DMS 273 treated with DMSO at 0.1 percent for 48 hours (cell line): ENCODE measurements around the gene ADPRH.
"Not testable (repeated sequence)": the region's sequence is repeated elsewhere in the genome, so short reads cannot be mapped to it uniquely, and the experiment has no call there.

Experiments used
- DNase-seq: peaks from one replicate; lab custom pipeline; 2025; lab: John Stamatoyannopoulos, UW

The ADPRH gene

DNA sequence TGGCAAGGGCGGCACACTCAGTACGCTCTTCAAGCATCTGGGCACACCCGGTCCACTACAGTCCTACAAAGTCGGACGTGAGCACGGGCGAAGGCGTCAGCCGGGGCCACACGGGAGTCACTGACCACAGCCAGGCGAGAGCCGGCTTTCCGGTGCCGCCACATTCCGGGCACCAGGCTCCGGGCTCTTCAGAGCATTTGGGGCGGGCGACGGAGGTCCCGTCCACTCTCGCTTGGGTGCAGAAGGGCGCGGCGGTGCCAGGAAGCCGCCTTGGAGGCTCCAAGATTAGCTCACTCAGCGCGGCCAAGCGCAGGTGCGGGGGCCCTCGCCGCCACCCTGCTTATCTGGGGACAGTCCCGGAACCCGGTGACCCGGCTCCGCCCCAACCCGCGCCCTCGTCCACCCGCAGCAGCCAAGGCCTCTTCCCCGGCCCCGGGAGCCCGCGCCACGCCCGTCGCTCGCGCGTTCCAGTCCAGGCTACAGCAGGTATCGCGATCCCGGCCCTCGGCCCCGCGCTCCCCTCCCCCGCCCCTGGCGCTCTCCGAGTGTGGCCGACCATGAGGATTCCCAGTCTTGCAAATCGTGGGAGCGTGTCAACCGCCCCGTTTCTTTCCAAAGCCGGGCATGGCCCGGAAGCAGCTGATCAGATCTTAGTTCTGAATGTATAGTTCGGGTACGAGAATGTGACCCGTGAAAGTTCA lies at the start of gene ADPRH:
TSS of gene ADPRH (plus strand) at position 127 of the 701 bp plus-strand sequence. CDS start 2,678 bp downstream, outside the sequence.
- no peak for DNase-seq

DNA sequence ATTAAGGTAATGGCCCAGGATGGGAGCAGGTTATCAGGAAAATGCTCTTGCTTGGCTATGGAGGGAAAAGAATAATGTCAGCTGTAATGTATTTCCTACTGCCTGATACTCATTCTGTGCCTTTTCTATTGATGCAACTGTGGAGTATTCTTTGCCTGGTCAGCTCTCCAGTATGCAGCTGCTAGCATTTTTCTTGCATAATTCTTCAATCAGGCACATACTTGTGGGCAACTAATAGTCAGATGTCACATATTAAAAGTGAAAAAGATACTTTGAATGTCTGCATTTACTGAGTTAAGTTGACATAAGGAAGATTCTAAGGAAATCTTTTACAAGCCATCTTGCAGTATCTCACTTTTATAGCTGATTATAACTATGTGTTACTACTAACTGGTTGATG lies 49.4 kb upstream of the ADPRH start:
- no peak for DNase-seq

DNA sequence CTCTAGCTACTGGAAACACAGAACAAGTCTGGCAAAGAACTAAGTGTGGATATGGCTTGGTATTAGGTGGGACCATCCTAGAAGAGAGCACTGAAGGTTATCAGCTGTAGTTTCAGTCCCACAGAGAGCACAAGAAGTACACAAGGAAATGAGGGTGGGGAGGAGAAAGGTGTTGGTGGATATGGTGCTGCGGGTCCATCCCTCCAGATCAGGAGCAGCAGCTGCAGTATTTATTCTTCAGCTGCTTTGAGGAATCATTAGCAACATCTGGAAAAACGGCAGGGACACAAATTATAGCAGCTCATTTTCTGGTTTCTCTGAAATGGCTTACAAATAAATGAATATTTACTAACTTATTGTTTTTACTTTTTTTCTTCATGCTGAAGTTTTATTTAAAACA lies 48.8 kb upstream of the ADPRH start:
- DNase-seq = no peak

- no peak for DNase-seq
Measured at GRCh38 chr3:119531151-119531550, 48.1 kb upstream of the ADPRH start.

GRCh38 chr3:119534296-119534695 lies 45.0 kb upstream of the ADPRH start:
- DNase-seq = no peak

DNA sequence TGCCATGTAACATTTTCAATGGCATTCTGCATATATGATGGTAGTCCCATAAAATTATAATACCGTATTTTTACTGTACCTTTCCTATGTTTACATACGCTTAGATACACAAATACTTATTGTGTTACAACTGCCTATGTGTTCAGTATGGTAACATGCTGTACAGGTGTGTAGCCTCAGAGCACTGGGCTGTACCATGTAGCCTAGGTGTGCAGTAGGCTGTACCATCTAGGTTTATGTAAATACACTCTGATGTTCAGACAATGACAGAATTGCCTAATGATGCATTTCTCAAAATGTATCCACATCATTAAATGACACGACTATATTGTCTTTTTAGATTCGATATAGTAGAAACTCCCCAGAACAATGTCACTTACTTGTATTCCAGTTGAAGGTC lies 42.5 kb upstream of the ADPRH start:
- DNase-seq = no peak

- DNase-seq = no peak
Measured at GRCh38 chr3:119538772-119539171, 40.5 kb upstream of the ADPRH start.

DNA sequence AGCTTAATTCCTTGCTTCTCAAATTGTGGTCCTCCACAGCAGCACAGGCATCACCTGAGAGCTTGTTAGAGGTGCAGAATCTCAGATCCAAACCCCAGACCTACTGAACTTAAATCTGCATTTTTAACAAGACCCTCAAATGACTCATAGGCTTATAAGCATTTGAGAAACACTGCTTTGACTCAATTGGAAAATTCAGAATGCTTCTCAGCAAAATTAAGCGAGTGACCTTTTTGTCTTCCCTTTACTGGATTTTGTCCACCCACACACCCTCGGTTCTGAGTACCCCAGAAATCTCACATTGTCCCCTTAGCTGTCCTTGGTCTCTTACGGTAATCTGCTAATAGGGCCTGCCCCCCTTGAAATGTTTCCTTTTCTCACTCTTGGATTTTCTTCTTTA lies 37.7 kb upstream of the ADPRH start:
- no peak for DNase-seq

GRCh38 chr3:119542168-119542767 lies 37.0 kb upstream of the ADPRH start:
- DNase-seq = no peak

DNA sequence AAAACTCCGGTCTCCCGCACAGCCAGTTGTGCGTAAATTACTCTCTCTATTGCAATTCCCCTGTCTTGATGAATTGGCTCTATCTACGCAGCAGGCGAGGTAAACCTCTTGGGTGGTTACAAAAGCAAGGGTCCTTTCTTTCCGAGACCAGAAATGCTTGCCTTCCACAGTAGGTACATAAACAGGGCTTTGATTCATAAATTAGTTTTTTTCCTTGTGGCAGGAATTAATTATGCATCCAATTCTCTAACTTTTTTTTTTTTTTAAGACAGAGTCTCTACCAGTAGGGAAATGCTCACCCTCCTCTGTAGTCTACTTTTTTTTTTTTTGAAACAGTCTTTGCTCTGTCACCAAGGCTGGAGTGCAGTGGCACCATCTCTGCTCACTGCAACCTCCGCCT lies 36.1 kb upstream of the ADPRH start:
- DNase-seq = no peak

DNA sequence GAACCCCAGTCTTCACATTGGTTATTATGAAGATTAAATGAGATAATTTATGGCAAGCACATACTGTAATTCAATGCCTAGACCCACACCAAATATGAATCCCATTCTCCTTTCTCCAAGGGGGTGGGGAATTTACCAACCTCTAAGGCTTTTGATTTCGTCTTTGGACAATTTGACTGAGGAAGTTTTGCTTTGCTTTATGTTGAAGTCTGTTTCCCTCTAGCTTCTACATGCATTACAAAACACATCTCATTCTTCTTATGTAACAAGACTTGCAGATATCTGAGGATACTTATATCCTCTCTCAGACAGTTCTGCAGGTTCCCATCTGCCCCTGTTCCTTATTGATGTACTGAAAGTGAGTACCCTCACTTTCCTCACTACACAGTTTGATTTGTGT lies 32.1 kb upstream of the ADPRH start:
- no peak for DNase-seq

DNA sequence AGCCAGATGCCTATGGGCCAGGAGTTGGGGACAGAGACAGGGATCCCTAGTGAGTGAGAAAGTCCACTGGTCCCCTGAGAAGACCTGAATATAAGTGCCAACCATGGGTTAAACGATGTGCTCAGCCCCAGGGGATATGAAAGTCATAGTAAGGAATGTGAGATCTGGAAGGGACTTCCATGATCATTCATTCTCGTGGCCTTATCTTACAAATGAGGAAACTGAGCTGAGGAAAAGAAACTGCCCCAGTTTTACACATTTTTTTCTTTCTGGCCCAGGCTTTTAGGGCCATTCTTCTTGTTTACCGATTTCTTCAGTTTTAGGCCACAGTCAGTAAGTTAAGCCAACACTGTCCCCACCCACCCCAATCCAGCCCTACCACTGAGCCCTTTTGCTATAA lies 31.0 kb upstream of the ADPRH start:
- DNase-seq = no peak

DNA sequence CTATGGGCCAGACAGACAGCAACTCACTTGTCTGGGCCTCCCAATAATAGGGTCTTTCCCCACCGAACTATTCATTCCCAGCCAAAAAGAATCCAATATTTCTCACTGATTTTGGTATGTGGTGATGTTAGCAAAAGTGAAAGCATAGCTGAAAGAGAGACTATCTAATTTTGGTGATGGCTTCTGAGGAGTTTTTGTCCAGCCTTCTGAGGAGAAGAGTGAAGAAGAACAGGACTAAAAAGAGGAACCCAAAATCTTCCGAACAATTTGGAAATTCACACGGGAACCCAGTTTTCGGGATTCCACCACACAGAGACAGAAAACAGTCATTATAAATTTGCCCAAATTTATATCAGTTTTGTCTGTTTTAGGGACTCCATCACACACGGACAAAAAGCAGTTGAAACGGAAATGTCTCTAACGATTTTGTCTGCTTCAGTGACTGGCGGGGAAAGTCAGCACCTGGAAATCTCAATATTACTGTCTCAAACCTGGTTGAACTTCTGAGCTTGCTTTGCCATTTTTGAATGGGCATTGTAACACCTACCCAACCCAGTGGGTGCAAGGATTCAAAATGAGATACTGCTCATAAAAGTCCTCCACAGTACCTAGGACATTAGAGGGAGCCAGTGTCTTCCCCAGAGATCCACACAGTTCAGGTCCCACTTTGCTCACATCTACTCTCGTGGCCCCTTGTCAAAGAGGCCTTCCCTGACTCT lies 28.9 kb upstream of the ADPRH start:
- DNase-seq = no peak

- no peak for DNase-seq
Measured at GRCh38 chr3:119551598-119551997, 27.7 kb upstream of the ADPRH start.

DNA sequence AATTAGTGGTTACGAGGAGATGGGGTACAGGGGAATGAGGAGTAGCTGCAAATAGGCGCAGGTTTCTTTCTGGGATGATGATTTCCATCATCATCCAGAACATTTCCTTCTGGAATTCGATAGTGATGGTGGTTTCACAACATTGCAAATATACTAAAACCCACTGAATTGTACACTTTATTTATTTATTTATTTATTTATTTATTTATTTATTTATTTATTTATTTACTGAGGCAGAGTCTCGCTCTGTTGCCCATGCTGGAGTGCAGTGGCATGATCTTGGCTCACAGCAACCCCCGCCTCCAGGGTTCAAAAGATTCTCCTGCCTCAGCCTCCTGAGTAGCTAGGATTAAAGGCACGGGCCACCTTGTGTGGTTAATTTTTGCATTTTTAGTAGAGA lies 26.4 kb upstream of the ADPRH start:
- not testable (repeated sequence) for DNase-seq

DNA sequence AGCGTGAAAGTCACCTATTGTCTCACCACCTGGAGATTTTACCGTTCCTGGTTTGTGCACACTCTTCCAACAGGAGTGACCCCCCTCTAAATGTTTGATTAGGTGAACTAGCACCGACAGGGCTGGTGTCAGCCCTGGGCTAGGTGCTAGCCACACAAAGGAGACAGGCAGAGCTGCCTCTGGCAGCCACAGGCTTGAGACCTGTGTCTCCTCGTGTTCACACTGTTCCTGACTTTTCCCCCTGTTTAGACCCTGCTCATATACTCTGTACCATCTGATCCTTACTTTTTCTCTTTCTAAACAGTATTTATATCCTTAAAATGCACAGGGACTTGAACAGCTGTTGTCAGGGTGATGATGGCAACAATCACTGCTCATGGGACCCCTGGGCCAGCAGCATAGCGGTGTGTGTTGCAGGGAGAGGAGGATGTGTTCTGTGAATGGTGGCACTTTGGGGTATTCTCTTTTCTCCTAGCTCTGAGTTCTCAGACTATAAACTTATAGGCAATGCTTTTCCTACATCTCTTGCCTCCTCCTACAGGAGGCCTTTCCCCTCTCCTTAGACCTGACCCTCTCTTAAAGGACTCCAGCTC lies 25.4 kb upstream of the ADPRH start:
- no peak for DNase-seq

DNA sequence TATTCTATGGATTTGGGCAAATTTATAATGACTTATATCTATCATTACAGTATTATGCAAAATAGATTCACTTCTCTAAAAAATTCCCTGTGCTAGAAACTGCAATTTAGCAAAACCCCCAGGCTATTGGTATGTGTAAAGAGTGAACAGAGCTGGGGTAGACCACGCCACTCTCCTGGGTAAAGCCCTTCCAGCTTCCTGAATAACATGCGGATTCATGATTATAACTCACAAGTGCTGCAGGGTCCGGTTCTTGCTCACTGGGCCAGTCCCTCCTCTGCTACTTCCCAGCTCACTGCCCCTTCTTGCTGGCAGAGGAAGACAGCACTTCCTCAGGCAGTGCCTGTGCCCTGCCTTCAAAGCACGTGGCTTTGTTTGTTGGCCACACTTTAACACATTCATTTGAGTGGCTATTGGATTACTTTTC lies 24.0 kb upstream of the ADPRH start:
- no peak for DNase-seq

DNA sequence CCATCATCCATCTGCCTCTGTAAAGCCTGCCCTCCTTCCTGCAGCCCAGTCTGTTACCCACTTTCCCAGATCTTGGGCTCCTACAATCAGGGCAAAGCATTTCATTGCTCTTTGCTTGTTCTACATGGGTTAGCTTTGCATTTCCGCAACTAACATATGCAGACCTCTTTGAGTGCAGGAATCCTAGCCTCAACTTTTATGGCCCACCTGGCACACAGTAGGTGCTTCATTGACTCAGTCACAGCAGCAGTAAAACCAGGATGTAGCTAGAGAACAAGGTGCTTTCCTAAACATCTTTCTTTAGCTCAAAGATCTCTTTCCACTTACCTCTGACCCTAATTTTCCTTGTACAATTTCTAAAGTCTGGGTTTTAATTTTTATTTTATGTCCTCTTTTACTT lies 23.4 kb upstream of the ADPRH start:
- no peak for DNase-seq

- DNase-seq = no peak
Measured at GRCh38 chr3:119557192-119557876, 22.0 kb upstream of the ADPRH start.

GRCh38 chr3:119557877-119558269 lies 21.4 kb upstream of the ADPRH start:
- no peak for DNase-seq

DNA sequence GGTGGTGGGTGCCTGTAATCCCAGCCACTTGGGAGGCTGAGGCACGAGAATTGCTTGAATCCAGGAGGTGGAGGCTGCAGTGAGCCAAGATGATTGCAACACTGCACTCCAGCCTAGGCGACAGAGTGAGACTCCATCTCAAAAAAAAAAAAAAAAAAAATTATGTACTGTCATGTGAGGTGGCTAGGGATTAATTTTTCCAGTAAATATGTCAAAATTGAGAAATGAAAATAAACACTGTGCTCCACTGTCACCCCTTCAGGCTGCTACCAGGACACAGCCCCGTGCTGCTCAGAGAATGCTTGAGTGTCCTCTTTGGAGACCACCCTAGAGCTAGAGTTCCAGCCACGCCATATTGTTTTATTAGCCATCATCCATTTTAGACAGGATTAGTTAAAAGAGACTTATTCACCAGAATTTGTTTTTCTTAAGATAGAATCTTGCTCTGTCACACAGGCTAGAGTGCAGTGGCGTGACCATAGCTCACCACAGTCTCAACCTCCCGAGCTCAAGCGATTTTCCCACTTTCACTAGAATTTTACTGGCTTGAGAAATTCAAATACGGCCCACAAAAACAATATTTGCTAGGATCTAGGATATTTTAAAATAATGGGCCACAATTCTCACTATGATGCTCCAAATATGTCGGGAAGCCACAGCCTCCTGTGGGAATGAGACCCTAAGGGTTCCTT lies 20.5 kb upstream of the ADPRH start:
- no peak for DNase-seq
